NCI-H2081 treated with DMSO at 0.1 percent for 48 hours (cell line): ENCODE measurements around the gene IL23A.

Experiments used
- DNase-seq: peaks from one replicate; lab custom pipeline; 2025; lab: John Stamatoyannopoulos, UW

The IL23A gene

GRCh38 chr12:56361487-56362129 lies 22.9 kb downstream of the IL23A start:
- DNase-seq, result no peak

- no peak for DNase-seq
Observed at GRCh38 chr12:56362130-56363059, 23.7 kb downstream of the IL23A start, which contains the start of gene APOF. Gene APOF (minus strand): TSS chr12:56362857. CDS start chr12:56362745, 112 bp downstream.

GRCh38 chr12:56366948-56367347 lies 28.3 kb downstream of the IL23A start:
- no peak for DNase-seq

- no peak for DNase-seq
Observed at GRCh38 chr12:56373515-56373914, 34.8 kb downstream of the IL23A start.

GRCh38 chr12:56374726-56375597 lies 36.3 kb downstream of the IL23A start:
- DNase-seq, result no peak

GRCh38 chr12:56375598-56376434 lies 37.1 kb downstream of the IL23A start:
- no peak for DNase-seq

- DNase-seq, result no peak
Observed at GRCh38 chr12:56377310-56377988, 38.8 kb downstream of the IL23A start.

- DNase-seq, result no peak
Observed at GRCh38 chr12:56377989-56378316, 39.3 kb downstream of the IL23A start.

- no peak for DNase-seq
Observed at GRCh38 chr12:56382611-56383010, 43.9 kb downstream of the IL23A start.

- no peak for DNase-seq
Observed at GRCh38 chr12:56385873-56386272, 47.2 kb downstream of the IL23A start.

GRCh38 chr12:56387152-56387736 lies 48.6 kb downstream of the IL23A start:
- no peak for DNase-seq

GRCh38 chr12:56389412-56389811 lies 50.7 kb downstream of the IL23A start:
- DNase-seq, result no peak
